ENCODE data around the gene AQP3.

DNA sequence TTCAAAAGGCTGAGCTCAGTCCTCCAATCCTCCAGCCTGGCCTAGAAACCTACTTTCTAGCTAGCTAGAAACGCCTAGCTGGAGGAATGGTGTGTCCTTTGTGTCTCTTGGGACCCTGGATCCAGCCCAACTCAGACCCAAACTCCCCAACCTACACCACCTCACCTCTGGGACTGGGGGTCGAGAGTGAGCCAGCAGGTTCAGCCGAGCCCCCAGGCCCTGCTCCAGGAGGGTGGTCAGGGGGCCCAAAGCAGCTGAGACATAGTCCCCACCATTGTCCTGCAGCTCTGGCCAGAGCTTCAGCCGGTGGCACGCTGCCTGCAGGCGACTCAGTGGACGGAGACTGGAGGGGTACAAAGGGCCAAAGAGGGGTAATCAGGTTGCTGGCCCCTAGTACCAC, 20.1 kb upstream of the AQP3 start:
- TF ChIP-seq, protein P1, sequence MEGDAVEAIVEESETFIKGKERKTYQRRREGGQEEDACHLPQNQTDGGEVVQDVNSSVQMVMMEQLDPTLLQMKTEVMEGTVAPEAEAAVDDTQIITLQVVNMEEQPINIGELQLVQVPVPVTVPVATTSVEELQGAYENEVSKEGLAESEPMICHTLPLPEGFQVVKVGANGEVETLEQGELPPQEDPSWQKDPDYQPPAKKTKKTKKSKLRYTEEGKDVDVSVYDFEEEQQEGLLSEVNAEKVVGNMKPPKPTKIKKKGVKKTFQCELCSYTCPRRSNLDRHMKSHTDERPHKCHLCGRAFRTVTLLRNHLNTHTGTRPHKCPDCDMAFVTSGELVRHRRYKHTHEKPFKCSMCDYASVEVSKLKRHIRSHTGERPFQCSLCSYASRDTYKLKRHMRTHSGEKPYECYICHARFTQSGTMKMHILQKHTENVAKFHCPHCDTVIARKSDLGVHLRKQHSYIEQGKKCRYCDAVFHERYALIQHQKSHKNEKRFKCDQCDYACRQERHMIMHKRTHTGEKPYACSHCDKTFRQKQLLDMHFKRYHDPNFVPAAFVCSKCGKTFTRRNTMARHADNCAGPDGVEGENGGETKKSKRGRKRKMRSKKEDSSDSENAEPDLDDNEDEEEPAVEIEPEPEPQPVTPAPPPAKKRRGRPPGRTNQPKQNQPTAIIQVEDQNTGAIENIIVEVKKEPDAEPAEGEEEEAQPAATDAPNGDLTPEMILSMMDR (conservative IDR thresholded peaks at IDR 0.05 in 1 of 2, IDR thresholded peaks at IDR 0.05 in 1 of 2; ENCODE audit: extremely low read depth in 1 of 2, insufficient read depth in 1 of 2, low read depth in 1 of 2, low read length in 2 of 2) = no peak
- no peak for TF ChIP-seq EZH2 (IDR thresholded peaks at IDR 0.05; ENCODE audit: borderline replicate concordance, low read length)

All from mammary epithelial cell (primary cell).